Mesothelial cell of epicardium (in vitro differentiated cells): ENCODE results near the gene ATXN7L2. TPM values are rescaled to one million over a fixed set of nuclear protein-coding genes. Genes with fewer than 3 reads are reported as not detected.

Experiments used
- DNase-seq, 2 experiments: peaks; one replicate each; pipeline ENCODE4 v3.0.0; 2021; ENCODE audit warnings: low spot score in 2 of 2; ENCODE audit not compliant: unreplicated experiment in 2 of 2
- H3K27ac Mint-ChIP-seq: 2 replicates; pipeline ENCODE4 v1.8.0; 2021; ENCODE audit warnings: mixed read lengths
- H3K27me3 Mint-ChIP-seq: 2 replicates; pipeline ENCODE4 v1.8.0; 2021; ENCODE audit warnings: low read depth, mixed read lengths
- H3K36me3 Mint-ChIP-seq: 2 replicates; pipeline ENCODE4 v1.8.0; 2021; ENCODE audit warnings: mixed read lengths
- H3K4me1 Mint-ChIP-seq: 2 replicates; pipeline ENCODE4 v1.8.0; 2021; ENCODE audit warnings: mixed read lengths
- H3K4me3 Mint-ChIP-seq: 2 replicates; pipeline ENCODE4 v1.8.0; 2021; ENCODE audit warnings: mild to moderate bottlenecking, moderate library complexity, mixed read lengths
- H3K9me3 Mint-ChIP-seq: 2 replicates; pipeline ENCODE4 v1.8.0; 2021; ENCODE audit warnings: mixed read lengths
- total RNA-seq: library from RNA; stranded (reverse); gene quantifications from 3 replicates; pipeline ENCODE4 v1.2.1, GENCODE V29; 2021
- TF ChIP-seq, protein P1 (sequence below): fragments of 200-600 bp; sonication (generic); IDR thresholded peaks from one replicate; pipeline ENCODE4 v1.5.0; 2021; ENCODE audit warnings: antibody characterized with exemption; ENCODE audit not compliant: unreplicated experiment

Gene ATXN7L2
- total RNA-seq, 1 donor from 2014 or later, result 13.8 TPM

DNA sequence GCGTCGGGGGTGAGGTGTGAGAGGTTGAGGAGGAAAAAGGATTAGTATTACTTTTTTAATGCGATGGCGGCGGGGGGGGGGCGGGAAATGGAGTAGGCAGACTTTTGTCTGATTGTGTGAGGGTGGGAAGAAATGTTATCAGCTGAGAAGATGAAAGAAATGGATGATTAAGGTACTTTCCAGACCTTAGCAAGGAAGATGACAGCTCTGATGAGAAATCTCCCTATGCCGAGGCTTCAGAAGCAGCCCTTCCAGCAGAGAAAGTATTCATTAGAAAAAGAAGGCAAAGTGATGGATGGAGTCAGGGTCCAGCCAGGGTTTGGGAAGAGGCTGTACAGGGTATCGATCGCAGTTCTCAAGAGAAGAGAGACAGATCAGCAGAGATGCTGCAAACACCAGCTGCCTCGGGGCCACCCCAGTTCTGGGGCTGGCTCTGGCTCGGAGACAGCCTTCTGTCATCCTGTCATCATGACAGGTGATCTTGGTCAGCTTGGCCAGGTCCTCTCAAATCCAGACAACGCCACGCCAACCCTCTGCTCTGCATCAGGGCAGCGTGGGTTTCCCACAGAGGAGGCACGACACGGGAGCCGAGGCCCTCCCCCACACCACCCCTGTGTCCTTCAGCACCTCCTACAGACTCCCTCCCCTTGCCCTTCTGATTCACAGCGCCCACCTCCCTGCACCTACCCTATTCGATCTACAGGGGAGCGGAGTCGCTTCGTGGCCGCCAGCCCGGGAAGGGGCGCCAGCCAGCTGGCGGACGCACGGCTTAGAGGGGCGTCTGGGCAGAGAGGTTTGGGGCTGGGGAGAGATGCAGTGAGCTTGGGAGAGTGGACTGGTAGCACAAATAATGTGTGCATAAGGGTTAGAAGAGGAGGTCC is 674 bp upstream of the ATXN7L2 start:
- Mint-ChIP-seq H3K4me3 (peak overlapping the region; percentile 87), H3K36me3 (no peaks in the 10 kb centered on the region), H3K27ac (peak overlapping the region; percentile 70), H3K4me1 (peaks cover 21% of the 10 kb centered on the region), H3K27me3 (peaks cover 43% of the 10 kb centered on the region), H3K9me3 (no peaks in the 10 kb centered on the region)
- peak in 1 of 2 experiments; percentile 60 for DNase-seq
- TF ChIP-seq, protein P1, sequence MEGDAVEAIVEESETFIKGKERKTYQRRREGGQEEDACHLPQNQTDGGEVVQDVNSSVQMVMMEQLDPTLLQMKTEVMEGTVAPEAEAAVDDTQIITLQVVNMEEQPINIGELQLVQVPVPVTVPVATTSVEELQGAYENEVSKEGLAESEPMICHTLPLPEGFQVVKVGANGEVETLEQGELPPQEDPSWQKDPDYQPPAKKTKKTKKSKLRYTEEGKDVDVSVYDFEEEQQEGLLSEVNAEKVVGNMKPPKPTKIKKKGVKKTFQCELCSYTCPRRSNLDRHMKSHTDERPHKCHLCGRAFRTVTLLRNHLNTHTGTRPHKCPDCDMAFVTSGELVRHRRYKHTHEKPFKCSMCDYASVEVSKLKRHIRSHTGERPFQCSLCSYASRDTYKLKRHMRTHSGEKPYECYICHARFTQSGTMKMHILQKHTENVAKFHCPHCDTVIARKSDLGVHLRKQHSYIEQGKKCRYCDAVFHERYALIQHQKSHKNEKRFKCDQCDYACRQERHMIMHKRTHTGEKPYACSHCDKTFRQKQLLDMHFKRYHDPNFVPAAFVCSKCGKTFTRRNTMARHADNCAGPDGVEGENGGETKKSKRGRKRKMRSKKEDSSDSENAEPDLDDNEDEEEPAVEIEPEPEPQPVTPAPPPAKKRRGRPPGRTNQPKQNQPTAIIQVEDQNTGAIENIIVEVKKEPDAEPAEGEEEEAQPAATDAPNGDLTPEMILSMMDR, result no peak

DNA sequence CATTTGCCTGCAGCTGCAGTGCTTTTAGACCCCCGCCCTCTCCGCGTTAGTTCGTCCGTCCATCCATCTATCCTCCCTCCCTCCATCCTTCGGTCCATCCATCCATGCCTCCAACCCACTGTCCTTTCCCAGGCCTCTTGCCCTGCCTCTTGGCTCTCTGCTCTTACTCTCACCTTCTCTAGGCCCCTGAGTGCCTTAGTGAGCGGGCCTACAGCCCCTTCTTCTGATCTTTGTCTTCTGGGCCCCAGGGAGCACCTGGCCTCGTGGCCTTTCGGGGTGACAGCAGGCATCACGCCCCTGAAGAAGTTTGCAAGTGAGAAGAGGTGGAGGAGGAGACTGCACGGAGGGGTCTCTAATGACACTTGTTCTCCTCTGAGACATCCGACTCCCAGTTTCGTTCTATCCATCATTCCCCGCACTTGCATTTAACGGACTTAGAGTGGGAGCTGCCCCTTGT is 842 bp downstream of the ATXN7L2 start:
- peak overlapping the region; percentile 91 for H3K27ac Mint-ChIP-seq
- H3K27me3 Mint-ChIP-seq, result peaks cover 29% of the 10 kb centered on the region
- peaks cover 21% of the 10 kb centered on the region for H3K4me1 Mint-ChIP-seq
- TF ChIP-seq, protein P1, result no peak
- H3K36me3 Mint-ChIP-seq, result peaks cover 2% of the 10 kb centered on the region
- DNase-seq, result no peak
- H3K4me3 Mint-ChIP-seq, result peak overlapping the region; percentile 87
- no peaks in the 10 kb centered on the region for H3K9me3 Mint-ChIP-seq

DNA sequence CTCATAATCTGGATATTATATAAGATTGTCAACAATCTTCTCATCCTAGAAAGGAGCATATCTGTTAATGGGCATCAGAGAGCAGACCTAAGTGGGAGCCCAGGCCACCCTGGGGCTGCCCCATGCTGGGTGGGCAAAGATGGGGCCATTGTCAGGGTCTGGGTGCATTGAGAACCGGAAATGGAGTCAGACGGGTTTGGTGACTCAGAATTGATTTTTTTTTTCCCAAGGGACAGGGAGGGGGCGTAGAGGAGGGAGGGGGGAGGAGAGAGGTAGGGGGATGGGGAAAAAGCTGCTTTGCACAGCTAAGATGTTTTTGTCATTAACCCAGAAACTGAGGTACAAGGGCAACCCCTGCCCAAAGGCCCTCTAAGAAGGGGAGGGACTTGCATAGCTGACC is 1.3 kb downstream of the ATXN7L2 start:
- H3K27ac Mint-ChIP-seq, result peak overlapping the region; percentile 91
- peaks cover 21% of the 10 kb centered on the region for H3K4me1 Mint-ChIP-seq
- peak overlapping the region; percentile 87 for H3K4me3 Mint-ChIP-seq
- DNase-seq, result no peak
- peaks cover 24% of the 10 kb centered on the region for H3K27me3 Mint-ChIP-seq
- peaks cover 2% of the 10 kb centered on the region for H3K36me3 Mint-ChIP-seq
- no peaks in the 10 kb centered on the region for H3K9me3 Mint-ChIP-seq
- TF ChIP-seq, protein P1, result no peak

- Mint-ChIP-seq H3K4me3 (no peak overlapping the region), H3K9me3 (no peaks in the 10 kb centered on the region), H3K27ac (no peak overlapping the region), H3K27me3 (peaks cover 4% of the 10 kb centered on the region), H3K36me3 (peaks cover 2% of the 10 kb centered on the region), H3K4me1 (peaks cover 21% of the 10 kb centered on the region)
- TF ChIP-seq, protein P1, result no peak
- no peak for DNase-seq
Measured at GRCh38 chr1:109487261-109487660, 3.6 kb downstream of the ATXN7L2 start.

GRCh38 chr1:109488201-109488600 is 4.5 kb downstream of the ATXN7L2 start:
- no peaks in the 10 kb centered on the region for H3K9me3 Mint-ChIP-seq
- TF ChIP-seq, protein P1, result no peak
- peaks cover 16% of the 10 kb centered on the region for H3K4me1 Mint-ChIP-seq
- no peak overlapping the region for H3K27ac Mint-ChIP-seq
- DNase-seq, result no peak
- no peaks in the 10 kb centered on the region for H3K27me3 Mint-ChIP-seq
- peaks cover 2% of the 10 kb centered on the region for H3K36me3 Mint-ChIP-seq
- no peak overlapping the region for H3K4me3 Mint-ChIP-seq
